Omental fat pad (tissue), 4 donors: ENCODE measurements around the gene SUPV3L1. TPM values are rescaled to one million over a fixed set of nuclear protein-coding genes. Genes with fewer than 3 reads are reported as not detected.

Experiments used
- ATAC-seq: fragments of 150-250 bp; one replicate; pipeline ENCODE4 v1.9.1; 2016; ENCODE audit warnings: mild to moderate bottlenecking, moderate library complexity; ENCODE audit not compliant: low FRiP score
- DNase-seq: peaks from one replicate; pipeline ENCODE4 v3.0.0-alpha.2; 2019; ENCODE audit warnings: low spot score
- CTCF ChIP-seq, 3 donors: fragments of 450-650 bp; IDR thresholded peaks; one replicate each; pipeline ENCODE4 v1.5.1; 2016 to 2017; ENCODE audit warnings: antibody characterized with exemption in 3 of 3, mild to moderate bottlenecking in 3 of 3, moderate library complexity in 2 of 3
- total RNA-seq, 4 donors: library from RNA; depleted of rRNA; stranded (reverse); fragments of >200 nt; gene quantifications; one replicate each; pipeline ENCODE4 v1.1.0, GENCODE V29; 2016

SUPV3L1 gene
- total RNA-seq, 4 donors from 2014 or later = 13.7 to 50.6 (median 22.0) TPM

- ATAC-seq = no peak
- no peak for TF ChIP-seq CTCF (IDR thresholded peaks at IDR 0.05)
- no peak for DNase-seq
These were observed 3.2 kb upstream of the SUPV3L1 start for GRCh38 chr10:69176823-69177222.

- ATAC-seq = peak; percentile 69
- no peak for DNase-seq
These were observed 818 bp upstream of the SUPV3L1 start for GRCh38 chr10:69179089-69179742.

GRCh38 chr10:69180525-69181204 lies 631 bp downstream of the SUPV3L1 start:
- no peak for TF ChIP-seq CTCF (IDR thresholded peaks at IDR 0.05)
- ATAC-seq (peak; percentile 29), DNase-seq (no peak)

More at GRCh38 chr10:69179089-69179742, 818 bp upstream of the SUPV3L1 start:
- TF ChIP-seq CTCF (IDR thresholded peaks at IDR 0.05) = no peak

- no peak for TF ChIP-seq CTCF (IDR thresholded peaks at IDR 0.05)
- DNase-seq (no peak), ATAC-seq (no peak)
These were observed 1.4 kb downstream of the SUPV3L1 start for GRCh38 chr10:69181433-69181832.

GRCh38 chr10:69182005-69182404 lies 2.0 kb downstream of the SUPV3L1 start:
- TF ChIP-seq CTCF (IDR thresholded peaks at IDR 0.05) = no peak
- ATAC-seq (no peak), DNase-seq (no peak)

GRCh38 chr10:69186524-69186923 lies 6.5 kb downstream of the SUPV3L1 start:
- ATAC-seq = no peak
- DNase-seq = no peak
- no peak for TF ChIP-seq CTCF (IDR thresholded peaks at IDR 0.05)

- TF ChIP-seq CTCF (IDR thresholded peaks at IDR 0.05) = no peak
- DNase-seq = no peak
- ATAC-seq = peak; percentile 60
These were observed 21.0 kb downstream of the SUPV3L1 start for GRCh38 chr10:69201045-69201444.
